Amniotic stem cell (primary cell): ENCODE data around the gene CCDC157.
A peak's percentile ranks its signal among the peaks of the same experiment; 100 is the strongest.

Experiments
- DNase-seq: peaks from one replicate; lab custom pipeline; 2025; lab: John Stamatoyannopoulos, UW

Gene CCDC157

DNA sequence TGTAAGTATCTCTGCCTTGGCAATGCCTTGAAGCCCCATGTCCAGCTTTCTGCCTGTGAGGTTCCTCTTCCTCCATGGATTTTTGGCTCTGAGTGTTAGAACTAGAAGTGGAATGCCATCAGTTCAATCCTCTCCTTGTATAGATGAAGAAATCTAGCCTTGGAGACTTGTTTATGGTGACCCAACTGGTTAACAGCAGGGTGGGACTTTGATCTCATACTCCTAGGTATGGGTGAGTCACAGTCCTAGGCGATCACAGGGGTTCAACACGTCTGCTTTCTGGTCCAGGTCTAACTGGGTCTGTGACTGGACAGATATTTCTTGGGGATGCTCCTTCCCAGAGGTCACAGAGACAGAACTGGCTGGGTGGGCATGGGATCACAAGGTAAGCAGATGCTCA is 59.6 kb downstream of the CCDC157 start:
- no peak for DNase-seq

DNA sequence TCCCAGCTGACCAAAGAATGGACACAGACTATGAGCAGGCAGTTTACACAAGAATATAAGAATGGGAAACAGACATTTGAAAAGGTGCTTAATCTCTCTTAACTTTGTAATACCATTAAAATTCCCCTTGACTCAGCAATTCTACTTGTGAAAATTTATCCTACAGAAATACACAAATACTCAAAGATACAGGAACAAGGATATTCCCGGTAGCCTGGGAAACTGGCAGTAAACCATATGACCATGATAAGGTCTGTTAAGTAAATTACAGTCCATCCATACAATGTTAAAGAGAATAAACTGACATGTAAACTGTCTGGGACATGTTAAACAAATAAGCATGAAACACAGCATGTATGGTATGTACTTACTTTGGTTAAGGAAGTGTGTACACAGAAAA is 60.0 kb downstream of the CCDC157 start:
- DNase-seq = no peak

- DNase-seq = peak; percentile 68
These were observed 63.7 kb downstream of the CCDC157 start for GRCh38 chr22:30420347-30421125.

- no peak for DNase-seq
These were observed 65.1 kb downstream of the CCDC157 start for GRCh38 chr22:30421695-30422480.

- DNase-seq = peak; percentile 84
These were observed 65.9 kb downstream of the CCDC157 start for GRCh38 chr22:30422481-30423300.

- no peak for DNase-seq
These were observed 66.6 kb downstream of the CCDC157 start for GRCh38 chr22:30423301-30423958.

GRCh38 chr22:30423959-30424533 is 67.2 kb downstream of the CCDC157 start:
- DNase-seq = peak; percentile 99

GRCh38 chr22:30424534-30425326 is 67.9 kb downstream of the CCDC157 start:
- no peak for DNase-seq

GRCh38 chr22:30425327-30425615 is 68.5 kb downstream of the CCDC157 start:
- no peak for DNase-seq

GRCh38 chr22:30425616-30426387 is 69.0 kb downstream of the CCDC157 start, which contains the start of gene MTFP1:
TSS of gene MTFP1 (plus strand) at chr22:30425768. CDS start at chr22:30425880, 112 bp downstream.
- no peak for DNase-seq
